ENCODE results near the gene SLC26A6. TPM values are rescaled to one million over a fixed set of nuclear protein-coding genes. Genes with fewer than 3 reads are reported as not detected.

SLC26A6 gene
- total RNA-seq, 3 donors from 2014 or later: 12.6 to 21.6 (median 16.0) TPM

DNA sequence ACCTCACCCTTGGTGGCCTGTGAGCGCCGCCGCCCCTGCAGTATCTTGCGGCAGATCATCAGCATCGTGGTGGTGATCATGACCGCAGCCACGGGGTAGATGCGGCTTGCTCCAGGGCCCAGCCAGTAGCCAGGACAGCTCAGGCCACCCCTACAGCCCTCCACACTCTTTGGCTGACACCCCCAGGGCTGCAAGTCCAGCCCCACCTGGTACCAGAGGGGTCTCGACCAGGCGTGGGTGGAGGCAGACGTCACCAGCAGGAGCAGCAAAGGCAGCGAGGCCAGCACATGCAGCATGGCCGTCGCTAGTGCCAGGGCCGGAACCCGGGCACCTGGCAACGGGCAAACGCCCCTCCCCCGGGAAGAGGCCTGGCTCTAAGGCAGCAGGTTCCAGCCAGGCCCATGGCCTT, 13.8 kb downstream of the SLC26A6 start, which contains the start of gene TMEM89:
TSS of gene TMEM89 (minus strand) at position 309 of the 409 bp plus-strand sequence. CDS start at position 296, 13 bp downstream.
- H3K9me3 ChIP-seq: peaks cover 11 to 13% of the 10 kb centered on the region in 2 donors
- H3K36me3 ChIP-seq: no peaks in the 10 kb centered on the region
- no peaks in the 10 kb centered on the region for H3K27me3 ChIP-seq
- no peaks in the 10 kb centered on the region for H3K4me1 ChIP-seq
- TF ChIP-seq POLR2AphosphoS5 (IDR thresholded peaks at IDR 0.05): no peak
- TF ChIP-seq POLR2A (IDR thresholded peaks at IDR 0.05): no peak
- TF ChIP-seq CTCF (IDR thresholded peaks at IDR 0.05): no peak
- H3K4me3 ChIP-seq: no peak within 1 kb of the TSS
- H3K27ac ChIP-seq: no peak within 1 kb of the TSS
- no peak for DNase-seq (ENCODE audit: low spot score in 2 of 2)
- intact Hi-C loops (cut with DNase I; ENCODE audit: low total_unique reads): no loop called here

GRCh38 chr3:48619541-48620524, 15.4 kb downstream of the SLC26A6 start:
- no peak for DNase-seq (ENCODE audit: low spot score in 2 of 2)
- Histone ChIP-seq H3K9me3 (peaks cover 11 to 13% of the 10 kb centered on the region in 2 donors), H3K27me3 (no peaks in the 10 kb centered on the region), H3K4me1 (no peaks in the 10 kb centered on the region), H3K36me3 (no peaks in the 10 kb centered on the region), H3K27ac (no peak overlapping the region), H3K4me3 (no peak overlapping the region)
- TF ChIP-seq POLR2A (IDR thresholded peaks at IDR 0.05): no peak
- TF ChIP-seq POLR2AphosphoS5 (IDR thresholded peaks at IDR 0.05): no peak
- no peak for TF ChIP-seq CTCF (IDR thresholded peaks at IDR 0.05)
- intact Hi-C loops (cut with DNase I; ENCODE audit: low total_unique reads): loop anchor here (5.0 kb wide), 1 partner anchor 1107 kb away; no protein-coding TSS in a partner anchor

DNA sequence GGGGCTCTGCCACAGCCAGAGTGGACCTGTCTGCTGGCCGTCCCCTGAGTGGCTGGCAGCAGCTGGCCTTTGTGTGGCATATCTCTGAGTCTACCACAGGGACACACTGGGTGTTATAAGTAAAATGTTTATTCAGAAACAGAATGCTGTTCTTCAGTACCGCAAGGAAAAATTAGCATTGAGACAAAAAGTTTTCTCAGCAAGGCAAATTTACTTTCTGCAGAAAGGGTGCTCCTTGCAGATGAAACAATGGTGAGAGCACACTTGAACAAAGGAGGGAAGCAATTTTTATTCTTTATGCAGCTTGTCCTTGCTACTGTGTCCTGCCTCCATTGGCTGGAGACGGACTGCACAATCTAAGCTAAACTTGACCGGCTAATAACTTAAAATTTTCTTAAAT, 17.7 kb downstream of the SLC26A6 start:
- H3K27me3 ChIP-seq: no peaks in the 10 kb centered on the region
- H3K9me3 ChIP-seq: peaks cover 11 to 13% of the 10 kb centered on the region in 2 donors
- H3K4me3 ChIP-seq: no peak overlapping the region
- no peak for DNase-seq (ENCODE audit: low spot score in 2 of 2)
- H3K27ac ChIP-seq: no peak overlapping the region
- no peaks in the 10 kb centered on the region for H3K4me1 ChIP-seq
- intact Hi-C loops (cut with DNase I; ENCODE audit: low total_unique reads): loop anchor here (5.0 kb wide), 1 partner anchor 1110 kb away; no protein-coding TSS in a partner anchor
- no peaks in the 10 kb centered on the region for H3K36me3 ChIP-seq
- TF ChIP-seq CTCF (IDR thresholded peaks at IDR 0.05): no peak

DNA sequence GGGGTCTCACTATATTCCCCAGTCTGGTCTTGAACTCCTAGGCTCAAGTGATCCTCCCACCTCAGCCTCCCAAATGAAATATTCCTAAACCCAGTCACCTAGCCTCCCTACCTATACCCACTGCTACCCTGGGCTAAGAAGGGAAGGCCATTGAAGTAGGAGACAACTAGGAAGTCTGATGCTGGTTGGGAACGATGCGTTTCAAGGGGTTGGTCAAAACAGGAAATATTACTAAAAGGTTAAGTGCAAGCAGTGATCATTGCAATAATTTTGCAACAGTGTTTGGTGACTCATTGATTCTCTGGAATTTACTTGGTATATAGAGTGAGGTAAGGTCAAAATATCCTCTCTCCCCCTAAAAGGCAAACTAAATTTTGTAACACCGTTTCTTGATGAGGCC, 21.2 kb downstream of the SLC26A6 start:
- no peak for TF ChIP-seq CTCF (IDR thresholded peaks at IDR 0.05)
- no peak for TF ChIP-seq POLR2A (IDR thresholded peaks at IDR 0.05)
- TF ChIP-seq POLR2AphosphoS5 (IDR thresholded peaks at IDR 0.05): no peak

GRCh38 chr3:48612309-48612708, 23.0 kb downstream of the SLC26A6 start:
- no peak for DNase-seq (ENCODE audit: low spot score in 2 of 2)
- peaks cover 3% of the 10 kb centered on the region in 2 donors for H3K9me3 ChIP-seq
- peaks cover 4 to 11% of the 10 kb centered on the region in 2 donors for H3K4me1 ChIP-seq
- H3K27ac ChIP-seq: no peak overlapping the region
- H3K27me3 ChIP-seq: no peaks in the 10 kb centered on the region
- intact Hi-C loops (cut with DNase I; ENCODE audit: low total_unique reads): no loop called here
- no peak overlapping the region for H3K4me3 ChIP-seq
- TF ChIP-seq POLR2AphosphoS5 (IDR thresholded peaks at IDR 0.05): no peak
- no peak for TF ChIP-seq CTCF (IDR thresholded peaks at IDR 0.05)
- no peak for TF ChIP-seq POLR2A (IDR thresholded peaks at IDR 0.05)
- H3K36me3 ChIP-seq: no peaks in the 10 kb centered on the region

More for the DNA sequence above, 21.2 kb downstream of the SLC26A6 start:
- Histone ChIP-seq H3K36me3 (no peaks in the 10 kb centered on the region), H3K4me1 (no peaks in the 10 kb centered on the region), H3K27me3 (no peaks in the 10 kb centered on the region), H3K4me3 (no peak overlapping the region), H3K27ac (no peak overlapping the region), H3K9me3 (peaks cover 11 to 13% of the 10 kb centered on the region in 2 donors)
- intact Hi-C loops (cut with DNase I; ENCODE audit: low total_unique reads): no loop called here
- DNase-seq (ENCODE audit: low spot score in 2 of 2): no peak
